Sciatic nerve (tissue), 2 donors: Measurements from ENCODE around the gene ADPRHL1. TPM values are rescaled to one million over a fixed set of nuclear protein-coding genes. Genes with fewer than 3 reads are reported as not detected.
"Not testable (repeated sequence)": the region's sequence is repeated elsewhere in the genome, so short reads cannot be mapped to it uniquely, and the experiment has no call there.

Experiments used
- ATAC-seq: fragments of 200-7000 bp; cut with Tn5 transposase; one replicate; pipeline ENCODE4 v1.9.1; 2020; ENCODE audit warnings: mild to moderate bottlenecking, moderate library complexity
- DNase-seq: peaks from one replicate; pipeline ENCODE4 v3.0.0-alpha.2; 2020; ENCODE audit warnings: low spot score
- intact Hi-C: fragments of 100-400 bp; cut with DNase I; formaldehyde crosslinking; loops from one replicate; pipeline ENCODE4 v1.14.2; 2022
- total RNA-seq: library from RNA; stranded (reverse); fragmentation: NEBNext Ultra II Directional; extraction: Animal tissue kit (Norgen Biotek cat#: 25700); gene quantifications from one replicate; pipeline ENCODE4 v1.2.1, GENCODE V29; 2021
- donor health status: DM: no; HTN: no; CAD: no.
- donor health status: DM: no; HTN: no; CAD: no.

Gene ADPRHL1
- total RNA-seq, 1 donor from 2014 or later = 14.5 TPM

- intact Hi-C loops = no loop called here
- DNase-seq (no peak), ATAC-seq (no peak)
These were observed 59.0 kb downstream of the ADPRHL1 start for GRCh38 chr13:113394339-113394640.

GRCh38 chr13:113393563-113394338 lies 59.5 kb downstream of the ADPRHL1 start:
- DNase-seq = peak; percentile 85
- ATAC-seq = peak; percentile 88
- intact Hi-C loops = no loop called here

GRCh38 chr13:113393226-113393562 lies 60.1 kb downstream of the ADPRHL1 start:
- ATAC-seq = no peak
- intact Hi-C loops = no loop called here

GRCh38 chr13:113390874-113391497 lies 62.3 kb downstream of the ADPRHL1 start:
- DNase-seq = no peak
- ATAC-seq = no peak
- intact Hi-C loops = no loop called here

More at GRCh38 chr13:113393226-113393562, 60.1 kb downstream of the ADPRHL1 start:
- DNase-seq = no peak

DNA sequence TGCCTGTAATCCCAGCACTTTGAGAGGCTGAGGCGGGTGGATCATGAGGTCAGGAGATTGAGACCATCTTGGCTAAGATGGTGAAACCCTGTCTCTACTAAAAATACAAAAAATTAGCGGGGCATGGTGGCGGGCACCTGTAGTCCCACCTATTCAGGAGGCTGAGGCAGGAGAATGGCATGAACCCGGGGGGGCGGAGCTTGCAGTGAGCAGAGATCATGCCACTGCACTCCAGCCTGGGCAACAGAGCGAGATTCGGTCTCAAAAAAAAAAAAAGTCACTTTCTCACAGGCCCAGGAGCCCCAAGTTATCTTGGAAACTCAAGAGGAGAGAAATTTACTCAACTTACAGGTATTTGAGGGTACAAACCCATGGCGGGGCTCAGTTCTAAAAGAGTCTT lies 63.7 kb downstream of the ADPRHL1 start:
- DNase-seq, intact Hi-C loops, ATAC-seq: not testable (repeated sequence)

DNA sequence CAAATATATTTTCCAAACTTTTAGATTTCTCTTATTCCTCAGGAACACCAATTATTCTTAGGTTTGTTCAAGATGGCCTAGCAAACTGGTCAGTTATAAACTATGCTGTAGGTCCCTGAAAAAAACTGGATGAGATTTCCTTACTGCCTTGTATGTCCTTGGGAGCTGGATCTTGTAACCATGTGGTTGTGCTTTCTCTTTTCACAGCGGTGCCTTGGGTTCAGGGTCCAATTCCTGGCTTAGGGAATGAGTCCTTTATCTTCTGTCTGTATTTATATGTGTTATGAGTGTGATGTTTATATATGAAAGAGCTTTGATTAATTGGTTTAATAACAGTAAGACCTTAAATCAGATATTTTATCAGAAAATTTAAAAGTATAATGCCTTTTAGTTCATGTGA lies 65.9 kb downstream of the ADPRHL1 start:
- intact Hi-C loops = no loop called here
- DNase-seq (no peak), ATAC-seq (no peak)

DNA sequence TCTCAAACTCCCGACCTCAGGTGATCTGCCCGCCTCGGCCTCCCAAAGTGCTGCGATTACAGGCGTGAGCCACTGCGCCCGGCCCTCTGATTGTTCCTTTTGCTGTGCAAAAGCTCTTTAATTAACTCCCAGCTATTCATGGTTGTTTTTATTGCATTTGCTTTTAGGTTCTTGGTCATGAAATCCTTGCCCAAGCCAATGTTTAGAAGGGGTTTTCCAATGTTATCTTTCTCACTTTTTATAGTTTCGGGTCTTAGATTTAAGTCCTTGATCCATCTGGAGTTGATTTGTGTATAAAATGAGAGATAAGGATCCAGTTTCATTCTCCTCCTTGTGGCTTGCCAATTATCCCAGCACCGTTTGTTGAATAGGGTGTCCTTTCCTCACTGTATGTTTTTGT lies 70.2 kb downstream of the ADPRHL1 start:
- ATAC-seq = no peak
- intact Hi-C loops = no loop called here
- DNase-seq = no peak

DNA sequence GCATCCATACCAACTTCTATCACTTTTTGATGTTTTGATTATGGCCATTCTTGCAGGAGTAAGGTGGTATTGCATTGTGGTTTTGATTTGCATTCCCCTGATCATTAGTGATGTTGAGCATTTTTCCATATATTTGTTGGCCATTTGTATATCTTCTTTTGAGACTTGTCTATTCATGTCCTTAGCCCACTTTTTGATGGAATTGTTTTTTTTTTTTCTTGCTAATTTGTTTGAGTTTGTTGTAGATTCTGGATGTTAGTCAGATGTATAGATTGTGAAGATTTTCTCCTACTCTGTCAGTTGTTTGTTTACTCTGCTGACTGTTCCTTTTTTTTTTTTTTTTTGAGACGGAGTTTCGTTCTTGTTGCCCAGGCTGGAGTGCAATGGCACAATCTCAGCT lies 70.7 kb downstream of the ADPRHL1 start:
- DNase-seq, ATAC-seq, intact Hi-C loops: not testable (repeated sequence)

- ATAC-seq (no peak), DNase-seq (no peak)
- intact Hi-C loops = no loop called here
These were observed 74.5 kb downstream of the ADPRHL1 start for GRCh38 chr13:113378825-113379224.

DNA sequence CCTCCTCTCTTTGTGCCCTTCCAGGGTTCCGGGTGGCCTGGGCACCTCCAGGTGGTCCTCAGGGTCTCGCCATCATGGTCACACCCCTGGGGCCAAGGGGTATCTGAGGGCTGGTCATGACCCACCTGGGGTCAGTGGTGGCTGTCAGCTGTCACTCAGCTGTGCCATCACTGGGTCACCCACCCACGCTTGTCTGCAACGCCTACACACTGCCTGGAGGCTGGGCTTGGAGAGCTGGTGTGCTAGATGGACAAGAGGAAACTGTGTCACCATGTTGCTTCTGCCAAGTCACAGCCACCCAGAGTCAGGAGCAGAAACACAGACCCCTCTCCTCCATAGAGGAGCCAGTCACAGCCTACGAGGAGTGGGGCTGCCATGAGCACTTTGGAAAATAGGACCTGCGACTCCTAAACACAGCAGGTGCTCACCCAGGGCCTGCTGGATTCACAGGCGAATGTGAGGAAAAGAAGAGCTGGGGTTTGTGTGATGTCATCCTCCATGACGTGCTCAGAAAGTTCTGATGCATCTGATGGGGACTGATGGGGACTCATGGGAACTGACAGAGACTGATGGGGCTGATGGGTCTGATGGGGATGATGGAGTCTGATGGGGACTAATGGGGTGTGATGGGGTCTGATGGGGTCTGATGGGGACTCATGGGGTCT lies 78.6 kb downstream of the ADPRHL1 start:
- DNase-seq = no peak
- no peak for ATAC-seq
- intact Hi-C loops = no loop called here

DNA sequence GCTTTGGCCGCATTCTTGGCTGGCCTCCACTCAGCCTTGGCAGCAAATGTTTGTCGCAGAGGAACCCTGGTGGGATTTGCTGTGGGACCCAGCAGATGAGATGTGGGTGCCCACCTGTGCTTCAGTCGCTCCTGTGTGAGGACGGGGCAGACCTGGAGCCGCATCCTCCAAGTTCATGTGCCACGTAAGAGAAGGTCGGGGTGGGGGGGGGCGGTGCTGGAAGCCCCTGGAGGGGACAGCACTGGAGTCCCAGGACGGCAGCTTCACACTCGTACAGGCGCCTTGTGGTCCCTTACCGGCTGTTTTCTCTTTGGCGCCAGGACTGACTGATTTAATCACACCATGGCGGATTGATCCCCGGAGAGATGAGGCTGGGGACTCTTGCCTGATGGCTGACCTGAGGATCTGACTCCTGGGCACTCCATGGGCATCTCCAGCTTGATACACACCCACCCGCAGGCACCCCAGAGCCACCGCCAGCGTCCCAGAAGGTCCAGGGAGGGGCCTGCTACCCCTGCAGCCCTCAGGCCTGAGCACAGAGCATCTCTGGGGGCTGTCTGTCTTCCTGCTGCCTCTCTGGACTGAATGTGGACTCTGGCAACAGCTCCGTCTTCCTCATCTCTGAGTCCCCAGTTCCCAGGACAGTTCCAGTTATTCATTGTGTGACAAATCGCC lies 79.3 kb downstream of the ADPRHL1 start:
- DNase-seq (no peak), ATAC-seq (no peak)
- intact Hi-C loops = no loop called here

DNA sequence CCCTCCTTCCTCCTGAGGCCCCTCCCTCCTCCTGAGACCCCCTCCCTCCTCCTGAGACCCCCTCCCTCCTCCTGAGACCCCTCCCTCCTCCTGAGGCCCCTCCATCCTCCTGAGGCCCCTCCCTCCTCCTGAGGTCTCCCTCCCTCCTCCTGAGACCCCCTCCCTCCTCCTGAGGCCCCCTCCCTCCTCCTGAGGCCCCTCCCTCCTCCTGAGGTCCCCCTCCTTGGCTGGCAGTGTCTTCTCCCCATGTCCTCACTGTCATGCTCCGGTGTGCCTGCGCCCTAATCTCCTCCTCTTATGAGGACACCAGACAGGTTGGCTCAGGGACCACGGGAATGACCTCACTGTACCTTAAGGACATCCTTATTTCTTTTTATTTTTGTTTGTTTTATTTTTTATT lies 81.6 kb downstream of the ADPRHL1 start:
- ATAC-seq, intact Hi-C loops, DNase-seq: not testable (repeated sequence)

- no peak for DNase-seq
- no peak for ATAC-seq
- intact Hi-C loops = no loop called here
These were observed 82.2 kb downstream of the ADPRHL1 start for GRCh38 chr13:113371061-113371460.

DNA sequence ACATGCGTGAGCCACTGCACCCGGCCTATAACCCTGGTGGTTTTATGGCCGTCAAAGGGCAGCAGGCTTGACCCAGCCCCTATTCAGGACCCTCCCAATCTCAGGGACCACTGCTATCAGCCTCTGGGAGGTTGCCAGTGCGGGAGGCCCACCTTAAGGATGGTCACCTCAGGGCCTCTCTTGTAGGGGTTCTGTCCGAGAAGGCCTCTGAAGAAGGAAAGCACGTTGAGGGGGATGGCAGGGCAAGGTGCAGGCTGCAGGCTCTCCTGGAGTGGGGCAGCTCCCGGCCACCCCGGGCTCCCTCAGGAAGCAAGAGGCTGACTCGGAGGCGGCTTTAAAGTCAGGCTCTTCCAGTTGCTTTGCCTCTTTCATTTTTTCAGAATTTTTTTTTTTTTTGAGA lies 83.4 kb downstream of the ADPRHL1 start:
- ATAC-seq = no peak

GRCh38 chr13:113369189-113369588 lies 84.1 kb downstream of the ADPRHL1 start:
- intact Hi-C loops = no loop called here
- ATAC-seq (no peak), DNase-seq (no peak)

More for the DNA sequence above, 83.4 kb downstream of the ADPRHL1 start:
- intact Hi-C loops = no loop called here
- no peak for DNase-seq

- DNase-seq, ATAC-seq, intact Hi-C loops: not testable (repeated sequence)
These were observed 84.9 kb downstream of the ADPRHL1 start for GRCh38 chr13:113368353-113368752.

- intact Hi-C loops = no loop called here
- no peak for ATAC-seq
These were observed 85.5 kb downstream of the ADPRHL1 start for GRCh38 chr13:113367771-113368170.

DNA sequence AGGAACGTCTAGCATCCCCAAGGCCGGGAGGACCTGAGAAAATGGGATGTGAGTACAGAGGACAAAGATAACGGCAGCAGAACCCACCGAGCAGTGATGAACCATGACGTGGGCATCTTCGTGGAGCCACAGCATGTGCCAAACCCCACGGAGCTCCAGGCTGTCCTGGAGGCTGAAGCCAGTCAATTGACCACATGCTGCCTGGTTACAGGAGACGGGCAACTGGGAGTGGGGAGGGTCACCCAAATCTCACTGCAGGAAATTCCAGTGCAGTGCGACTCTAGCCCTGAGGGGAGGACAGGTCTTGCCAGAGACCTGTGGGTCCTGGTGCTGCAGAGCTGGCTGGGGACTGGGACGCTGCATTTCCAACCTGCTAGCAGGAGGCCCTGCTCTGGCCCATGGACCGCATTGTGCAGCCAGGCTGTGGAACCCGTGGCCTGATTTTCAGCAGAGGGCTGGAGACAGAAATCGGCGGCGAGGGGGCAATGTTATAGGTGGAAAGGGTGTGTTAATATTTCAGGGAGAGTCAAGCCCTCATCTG lies 86.2 kb downstream of the ADPRHL1 start:
- ATAC-seq = no peak
- intact Hi-C loops = no loop called here
- no peak for DNase-seq

More at GRCh38 chr13:113367771-113368170, 85.5 kb downstream of the ADPRHL1 start:
- DNase-seq = no peak

DNA sequence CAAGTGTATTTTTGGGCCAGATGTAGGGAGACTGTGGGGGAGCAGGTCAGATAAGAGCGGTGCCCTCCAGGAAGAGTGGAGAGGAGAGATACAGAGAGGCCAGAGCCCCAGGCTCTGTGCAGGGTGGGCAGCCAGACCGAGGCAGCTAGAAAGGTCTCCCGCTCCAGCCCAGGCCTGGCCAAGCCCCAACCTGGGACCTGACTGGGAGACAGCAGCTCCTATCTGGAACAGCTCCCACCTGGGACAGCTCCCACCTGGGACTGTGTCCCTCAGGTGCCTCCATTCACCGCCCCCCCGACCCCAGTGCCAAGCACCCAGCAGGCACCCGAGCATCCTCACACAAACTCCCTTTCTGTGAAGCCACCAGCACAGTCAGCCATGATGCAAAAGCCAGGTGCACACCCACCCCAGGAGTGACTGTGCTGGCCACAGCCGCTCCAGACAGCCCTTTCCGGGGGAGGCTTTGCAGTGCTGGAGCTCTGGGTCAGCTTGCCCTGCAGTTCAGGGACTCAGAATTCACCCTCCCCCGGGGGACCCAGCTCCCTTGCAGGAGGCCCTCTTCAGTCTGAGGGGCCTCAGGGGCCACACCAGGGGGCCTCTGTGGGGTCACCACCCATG lies 87.2 kb downstream of the ADPRHL1 start:
- intact Hi-C loops = no loop called here
- no peak for ATAC-seq
- DNase-seq = no peak
